WTC11 (cell line): ENCODE data around the gene LTF. TPM values are rescaled to one million over a fixed set of nuclear protein-coding genes. Genes with fewer than 3 reads are reported as not detected.
"Not testable (repeated sequence)": the region's sequence is repeated elsewhere in the genome, so short reads cannot be mapped to it uniquely, and the experiment has no call there.

Source experiments
- ATAC-seq: fragments of 200-7000 bp; cut with Tn5 transposase; 2 replicates; pipeline ENCODE4 v1.10.0; 2021; ENCODE audit warnings: mild to moderate bottlenecking, moderate library complexity
- CTCF ChIA-PET: fragments of 300-600 bp; sonication (Branson Sonifier 250); formaldehyde crosslinking; loops from one replicate; lab custom pipeline; 2021; ENCODE audit warnings: antibody characterized with exemption; lab: Charles Lee
- POLR2A ChIA-PET: fragments of 350-600 bp; sonication (Branson Sonifier 250); formaldehyde crosslinking; loops from one replicate; lab custom pipeline; 2021; ENCODE audit warnings: antibody characterized with exemption; lab: Charles Lee
- DNase-seq: peaks from one replicate; pipeline ENCODE4 v3.0.0; 2021; ENCODE audit warnings: low spot score
- H3K27ac Mint-ChIP-seq: 2 replicates; pipeline ENCODE4 v1.8.0; 2021; ENCODE audit warnings: mixed read lengths
- H3K27me3 Mint-ChIP-seq: 2 replicates; pipeline ENCODE4 v1.8.0; 2021; ENCODE audit warnings: low read depth, mild to moderate bottlenecking, moderate library complexity, mixed read lengths
- H3K36me3 Mint-ChIP-seq: 2 replicates; pipeline ENCODE4 v1.8.0; 2021; ENCODE audit warnings: mixed read lengths
- H3K4me1 Mint-ChIP-seq: 2 replicates; pipeline ENCODE4 v1.8.0; 2022; ENCODE audit warnings: mixed read lengths
- H3K4me3 Mint-ChIP-seq: 2 replicates; pipeline ENCODE4 v1.8.0; 2021; ENCODE audit warnings: mild to moderate bottlenecking, moderate library complexity, mixed read lengths
- H3K9me3 Mint-ChIP-seq: 2 replicates; pipeline ENCODE4 v1.8.0; 2021; ENCODE audit warnings: mixed read lengths
- AR ChIP-seq: fragments of 250-450 bp; sonication (Bioruptor Pico); IDR thresholded peaks from 2 replicates; pipeline ENCODE4 v1.9.0; 2021; ENCODE audit warnings: mild to moderate bottlenecking
- CBFB ChIP-seq: sonication (generic); formaldehyde crosslinking; IDR thresholded peaks from 2 replicates; pipeline ENCODE4 v1.8.1; 2022; ENCODE audit warnings: mild to moderate bottlenecking, low read depth, missing genetic modification reagents
- CREM ChIP-seq: sonication (generic); formaldehyde crosslinking; IDR thresholded peaks from 2 replicates; pipeline ENCODE4 v1.8.1; 2022; ENCODE audit warnings: mild to moderate bottlenecking, missing genetic modification reagents, moderate library complexity
- FOXJ3 ChIP-seq: sonication (generic); formaldehyde crosslinking; IDR thresholded peaks from 2 replicates; pipeline ENCODE4 v1.9.0; 2021; ENCODE audit warnings: missing genetic modification reagents, mild to moderate bottlenecking, borderline replicate concordance
- FOXP1 ChIP-seq: sonication (generic); formaldehyde crosslinking; IDR thresholded peaks from 2 replicates; pipeline ENCODE4 v1.8.0; 2022; ENCODE audit warnings: missing genetic modification reagents, mild to moderate bottlenecking, moderate library complexity, borderline replicate concordance
- GABPB1 ChIP-seq: sonication (generic); formaldehyde crosslinking; IDR thresholded peaks from 2 replicates; pipeline ENCODE4 v1.8.1; 2023; ENCODE audit warnings: mild to moderate bottlenecking, missing genetic modification reagents
- IRF2 ChIP-seq: sonication (generic); formaldehyde crosslinking; IDR thresholded peaks from 2 replicates; pipeline ENCODE4 v1.8.0; 2022; ENCODE audit warnings: low read depth, missing genetic modification reagents, borderline replicate concordance
- JAZF1 ChIP-seq: fragments of 250-450 bp; sonication (Bioruptor Pico); IDR thresholded peaks from 2 replicates; pipeline ENCODE4 v1.9.0; 2021; ENCODE audit warnings: moderate library complexity, mild to moderate bottlenecking, inconsistent platforms
- NFATC4 ChIP-seq: fragments of 250-450 bp; sonication (Bioruptor Pico); IDR thresholded peaks from 2 replicates; pipeline ENCODE4 v1.9.0; 2021; ENCODE audit warnings: mild to moderate bottlenecking
- NR1H2 ChIP-seq: sonication (generic); formaldehyde crosslinking; IDR thresholded peaks from 2 replicates; pipeline ENCODE4 v1.9.0; 2021; ENCODE audit warnings: mild to moderate bottlenecking, moderate library complexity, missing genetic modification reagents
- ZNF396 ChIP-seq: fragments of 250-450 bp; sonication (Bioruptor Pico); IDR thresholded peaks from 2 replicates; pipeline ENCODE4 v1.8.0; 2021; ENCODE audit warnings: mild to moderate bottlenecking, moderate library complexity, borderline replicate concordance
- ZNF671 ChIP-seq: fragments of 250-450 bp; sonication (Bioruptor Pico); IDR thresholded peaks from 2 replicates; pipeline ENCODE4 v1.8.0; 2021; ENCODE audit warnings: mild to moderate bottlenecking
- total RNA-seq: library from RNA; stranded (reverse); gene quantifications from 3 replicates; pipeline ENCODE4 v1.2.3, GENCODE V29; 2021
- TF ChIP-seq, protein P1 (sequence below): sonication (generic); formaldehyde crosslinking; IDR thresholded peaks from 2 replicates; pipeline ENCODE4 v1.8.1; 2022; ENCODE audit warnings: low read depth, missing genetic modification reagents, borderline replicate concordance
- TF ChIP-seq, protein P2 (sequence below): sonication (generic); formaldehyde crosslinking; IDR thresholded peaks from 2 replicates; pipeline ENCODE4 v1.8.0; 2023; ENCODE audit warnings: missing genetic modification reagents, mild to moderate bottlenecking, borderline replicate concordance

LTF gene
- total RNA-seq, 1 experiment from 2014 or later, result 0.22 TPM

- TF ChIP-seq CBFB (CRISPR knock-in tag) (no peak), FOXJ3 (no peak), IRF2 (CRISPR knock-in tag) (no peak), ZNF396 (CRISPR knock-in tag) (no peak), NR1H2 (CRISPR knock-in tag) (no peak), ZNF671 (CRISPR knock-in tag) (no peak), JAZF1 (CRISPR knock-in tag) (no peak)
- TF ChIP-seq, protein P1, sequence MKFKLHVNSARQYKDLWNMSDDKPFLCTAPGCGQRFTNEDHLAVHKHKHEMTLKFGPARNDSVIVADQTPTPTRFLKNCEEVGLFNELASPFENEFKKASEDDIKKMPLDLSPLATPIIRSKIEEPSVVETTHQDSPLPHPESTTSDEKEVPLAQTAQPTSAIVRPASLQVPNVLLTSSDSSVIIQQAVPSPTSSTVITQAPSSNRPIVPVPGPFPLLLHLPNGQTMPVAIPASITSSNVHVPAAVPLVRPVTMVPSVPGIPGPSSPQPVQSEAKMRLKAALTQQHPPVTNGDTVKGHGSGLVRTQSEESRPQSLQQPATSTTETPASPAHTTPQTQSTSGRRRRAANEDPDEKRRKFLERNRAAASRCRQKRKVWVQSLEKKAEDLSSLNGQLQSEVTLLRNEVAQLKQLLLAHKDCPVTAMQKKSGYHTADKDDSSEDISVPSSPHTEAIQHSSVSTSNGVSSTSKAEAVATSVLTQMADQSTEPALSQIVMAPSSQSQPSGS (CRISPR knock-in tag), result no peak
- TF ChIP-seq, all 79 proteins: peak for 0
- Mint-ChIP-seq H3K27me3 (peaks cover 10% of the 10 kb centered on the region), H3K4me3 (no peak overlapping the region), H3K9me3 (peaks cover 19% of the 10 kb centered on the region), H3K27ac (no peak overlapping the region), H3K36me3 (0 out of 2 replicates have a peak, but pooled peaks cover 5% of the 10 kb centered on the region), H3K4me1 (peaks cover 27% of the 10 kb centered on the region)
- POLR2A ChIA-PET, result no interaction called here
- ATAC-seq (no peak), DNase-seq (no peak)
- CTCF ChIA-PET, result interaction anchor here (1.0 kb wide), 1 partner anchor 11 kb away, joined by 4 read pairs; no protein-coding TSS in a partner anchor
These were observed 75.4 kb downstream of the LTF start for GRCh38 chr3:46389306-46389705.

DNA sequence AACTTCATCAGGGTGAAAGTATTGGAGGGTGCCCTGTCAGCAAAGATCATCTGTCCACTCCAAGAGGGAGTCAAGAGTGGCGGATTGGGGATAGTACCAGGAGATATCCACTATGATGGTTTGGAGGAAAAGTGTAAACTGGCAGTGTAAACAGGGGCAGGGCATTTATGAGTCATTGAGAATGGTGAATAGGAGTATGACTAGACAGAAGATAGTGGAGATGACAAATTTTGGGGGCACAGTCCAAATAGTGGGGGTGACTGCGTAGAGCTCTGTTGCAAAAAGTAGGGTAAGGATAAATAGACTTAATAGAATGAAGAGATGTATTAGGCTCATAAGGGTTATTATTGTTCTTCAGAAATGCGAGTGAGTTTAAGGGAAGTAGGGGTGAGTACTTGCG lies 75.9 kb downstream of the LTF start:
- H3K4me3 Mint-ChIP-seq, H3K27ac Mint-ChIP-seq, ATAC-seq, DNase-seq, H3K36me3 Mint-ChIP-seq, POLR2A ChIA-PET, H3K27me3 Mint-ChIP-seq: not testable (repeated sequence)
- CTCF ChIA-PET, result interaction anchor here (1.0 kb wide), 1 partner anchor 11 kb away, joined by 4 read pairs; no protein-coding TSS in a partner anchor
- H3K9me3 Mint-ChIP-seq, result peaks cover 19% of the 10 kb centered on the region
- peaks cover 26% of the 10 kb centered on the region for H3K4me1 Mint-ChIP-seq

DNA sequence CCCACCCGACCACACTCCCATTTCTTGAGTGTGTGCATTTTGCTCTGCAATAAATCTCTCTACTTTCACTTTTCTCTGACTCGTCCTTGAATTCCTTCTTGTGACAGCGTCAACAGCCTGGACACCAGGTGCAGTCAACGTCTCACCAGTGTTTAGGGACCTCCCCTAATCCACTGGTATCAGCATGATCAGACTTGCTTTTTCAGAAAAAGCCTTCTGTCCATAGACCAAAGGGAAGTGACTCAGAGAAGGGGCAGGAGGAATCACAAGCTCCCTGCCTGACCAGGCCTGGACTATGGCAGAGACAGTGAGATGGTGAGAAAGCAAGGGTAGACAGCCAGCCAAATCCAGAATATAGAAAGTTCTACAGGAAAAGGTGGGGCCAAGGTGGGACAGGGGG lies 78.5 kb downstream of the LTF start:
- no peak for DNase-seq
- no peak overlapping the region for H3K27ac Mint-ChIP-seq
- H3K9me3 Mint-ChIP-seq, result peaks cover 7% of the 10 kb centered on the region; the same call in 1 of the 2 replicates
- ChIA-PET POLR2A (interaction anchor here (0.6 kb wide), 1 partner anchor 162 kb away, joined by 7 read pairs; no protein-coding TSS in a partner anchor), CTCF (no interaction called here)
- no peaks in the 10 kb centered on the region for H3K36me3 Mint-ChIP-seq
- H3K4me3 Mint-ChIP-seq, result no peak overlapping the region
- peaks cover 20% of the 10 kb centered on the region for H3K4me1 Mint-ChIP-seq
- no peak for ATAC-seq
- TF ChIP-seq IRF2 (CRISPR knock-in tag) (no peak), NFATC4 (CRISPR knock-in tag) (no peak), NR1H2 (CRISPR knock-in tag) (no peak), FOXP1 (CRISPR knock-in tag) (no peak), GABPB1 (CRISPR knock-in tag) (no peak), CBFB (CRISPR knock-in tag) (no peak), CREM (no peak), AR (no peak)
- TF ChIP-seq, protein P2, sequence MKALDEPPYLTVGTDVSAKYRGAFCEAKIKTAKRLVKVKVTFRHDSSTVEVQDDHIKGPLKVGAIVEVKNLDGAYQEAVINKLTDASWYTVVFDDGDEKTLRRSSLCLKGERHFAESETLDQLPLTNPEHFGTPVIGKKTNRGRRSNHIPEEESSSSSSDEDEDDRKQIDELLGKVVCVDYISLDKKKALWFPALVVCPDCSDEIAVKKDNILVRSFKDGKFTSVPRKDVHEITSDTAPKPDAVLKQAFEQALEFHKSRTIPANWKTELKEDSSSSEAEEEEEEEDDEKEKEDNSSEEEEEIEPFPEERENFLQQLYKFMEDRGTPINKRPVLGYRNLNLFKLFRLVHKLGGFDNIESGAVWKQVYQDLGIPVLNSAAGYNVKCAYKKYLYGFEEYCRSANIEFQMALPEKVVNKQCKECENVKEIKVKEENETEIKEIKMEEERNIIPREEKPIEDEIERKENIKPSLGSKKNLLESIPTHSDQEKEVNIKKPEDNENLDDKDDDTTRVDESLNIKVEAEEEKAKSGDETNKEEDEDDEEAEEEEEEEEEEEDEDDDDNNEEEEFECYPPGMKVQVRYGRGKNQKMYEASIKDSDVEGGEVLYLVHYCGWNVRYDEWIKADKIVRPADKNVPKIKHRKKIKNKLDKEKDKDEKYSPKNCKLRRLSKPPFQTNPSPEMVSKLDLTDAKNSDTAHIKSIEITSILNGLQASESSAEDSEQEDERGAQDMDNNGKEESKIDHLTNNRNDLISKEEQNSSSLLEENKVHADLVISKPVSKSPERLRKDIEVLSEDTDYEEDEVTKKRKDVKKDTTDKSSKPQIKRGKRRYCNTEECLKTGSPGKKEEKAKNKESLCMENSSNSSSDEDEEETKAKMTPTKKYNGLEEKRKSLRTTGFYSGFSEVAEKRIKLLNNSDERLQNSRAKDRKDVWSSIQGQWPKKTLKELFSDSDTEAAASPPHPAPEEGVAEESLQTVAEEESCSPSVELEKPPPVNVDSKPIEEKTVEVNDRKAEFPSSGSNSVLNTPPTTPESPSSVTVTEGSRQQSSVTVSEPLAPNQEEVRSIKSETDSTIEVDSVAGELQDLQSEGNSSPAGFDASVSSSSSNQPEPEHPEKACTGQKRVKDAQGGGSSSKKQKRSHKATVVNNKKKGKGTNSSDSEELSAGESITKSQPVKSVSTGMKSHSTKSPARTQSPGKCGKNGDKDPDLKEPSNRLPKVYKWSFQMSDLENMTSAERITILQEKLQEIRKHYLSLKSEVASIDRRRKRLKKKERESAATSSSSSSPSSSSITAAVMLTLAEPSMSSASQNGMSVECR (CRISPR knock-in tag), result no peak
- H3K27me3 Mint-ChIP-seq, result no peaks in the 10 kb centered on the region

Other genes starting within 250 kb of the LTF start
- not detected in 3 replicates for gene CCR3, start 222.4 kb downstream of the LTF start, total RNA-seq
- gene CCR2, start 110.8 kb downstream of the LTF start, total RNA-seq, result 0.07 TPM in 1 of 3 replicates, not detected in the others
- gene CCR5, start 94.0 kb downstream of the LTF start, total RNA-seq, result 0.09 TPM in 1 of 3 replicates, not detected in the others
- gene CCRL2, start 57.6 kb downstream of the LTF start, total RNA-seq, result not detected in 3 replicates
- not detected in 3 replicates for gene RTP3, start 33.1 kb upstream of the LTF start, total RNA-seq
- 4.0 to 4.9 TPM (median 4.9 TPM) in 3 replicates for gene LRRC2, start 101.4 kb upstream of the LTF start, total RNA-seq
- gene FAM240A, start 147.6 kb upstream of the LTF start, total RNA-seq, result 0.09 to 0.14 TPM (median 0.13 TPM) in 3 replicates
- gene ALS2CL, start 228.8 kb upstream of the LTF start, total RNA-seq, result 10.2 to 12.6 TPM (median 11.5 TPM) in 3 replicates
- gene TMIE, start 236.5 kb upstream of the LTF start, total RNA-seq, result 0.57 to 1.3 TPM (median 0.69 TPM) in 3 replicates